Measurements from ENCODE around the gene SPATA3.

GRCh38 chr2:230972046-230972445 lies 23.9 kb upstream of the SPATA3 start:
- TF ChIP-seq CTCF (IDR thresholded peaks at IDR 0.05) (no peak), POLR2A (IDR thresholded peaks at IDR 0.05) (no peak), EP300 (IDR thresholded peaks at IDR 0.05) (no peak)

All from tibial nerve (tissue), 4 donors.